Gastroesophageal sphincter (tissue), 4 donors: ENCODE measurements around the gene KCNK15. TPM values are rescaled to one million over a fixed set of nuclear protein-coding genes. Genes with fewer than 3 reads are reported as not detected.
A peak's percentile ranks its signal among the peaks of the same experiment; 100 is the strongest.

Source experiments
- ATAC-seq: fragments of 150-250 bp; one replicate; pipeline ENCODE4 v1.9.1; 2016; ENCODE audit warnings: mild to moderate bottlenecking, moderate library complexity
- H3K27ac ChIP-seq, 4 donors: fragments of 200-600 bp; sonication (generic) in 3 of 4; 1 replicate in 3 of 4; 2 replicates in 1 of 4; pipeline ENCODE4 v1.5.1; 2016 to 2019
- H3K27me3 ChIP-seq: fragments of 200-600 bp; sonication (generic); one replicate; pipeline ENCODE4 v1.5.1; 2019
- H3K36me3 ChIP-seq, 2 donors: fragments of 200-600 bp; sonication (generic); one replicate each; pipeline ENCODE4 v1.5.1; 2019; ENCODE audit warnings: control low read depth in 1 of 2
- H3K4me1 ChIP-seq, 3 donors: fragments of 200-600 bp; sonication (generic); 1 replicate in 2 of 3; 2 replicates in 1 of 3; pipeline ENCODE4 v1.5.1; 2016 to 2019; ENCODE audit warnings: control low read depth in 2 of 3
- H3K4me3 ChIP-seq, 2 donors: fragments of 200-600 bp; sonication (generic); one replicate each; pipeline ENCODE4 v1.5.1; 2019; ENCODE audit warnings: mild to moderate bottlenecking in 1 of 2, moderate library complexity in 1 of 2
- H3K9me3 ChIP-seq, 3 donors: fragments of 200-600 bp; sonication (generic); one replicate each; pipeline ENCODE4 v1.5.1; 2017 to 2019; ENCODE audit warnings: control low read depth in 2 of 3
- EP300 ChIP-seq: sonication (generic); formaldehyde crosslinking; IDR thresholded peaks from one replicate; pipeline ENCODE4 v1.6.1; 2017; ENCODE audit warnings: antibody characterized with exemption, mild to moderate bottlenecking
- POLR2A ChIP-seq, 2 donors: fragments of 450-650 bp; IDR thresholded peaks; one replicate each; pipeline ENCODE4 v1.6.1; 2017; ENCODE audit warnings: antibody characterized with exemption in 2 of 2, mild to moderate bottlenecking in 2 of 2, moderate library complexity in 1 of 2
- POLR2AphosphoS5 ChIP-seq: sonication (generic); formaldehyde crosslinking; IDR thresholded peaks from one replicate; pipeline ENCODE4 v1.6.1; 2017; ENCODE audit warnings: antibody characterized with exemption
- WGBS, 2 donors: methylation state at CpG; one replicate each; pipeline ENCODE4 v1.1.5; 2018; ENCODE audit warnings: low coverage in 1 of 2; 5-methylcytosine and 5-hydroxymethylcytosine counted together
- total RNA-seq, 4 donors: library from RNA; depleted of rRNA; stranded (reverse); fragments of >200 nt; gene quantifications; one replicate each; pipeline ENCODE4 v1.1.0, GENCODE V29; 2016
- TF ChIP-seq, protein P1 (sequence below), 4 experiments: fragments of 200-600 bp in 2 of 4; fragments of 450-650 bp in 2 of 4; sonication (generic) in 1 of 4; IDR thresholded peaks; one replicate each; pipeline ENCODE4 v1.5.1; 2017 to 2019; ENCODE audit warnings: antibody characterized with exemption in 4 of 4, mild to moderate bottlenecking in 2 of 4, moderate library complexity in 2 of 4

KCNK15 gene
- total RNA-seq, 4 donors from 2014 or later = 1.3 to 4.7 (median 2.8) TPM

DNA sequence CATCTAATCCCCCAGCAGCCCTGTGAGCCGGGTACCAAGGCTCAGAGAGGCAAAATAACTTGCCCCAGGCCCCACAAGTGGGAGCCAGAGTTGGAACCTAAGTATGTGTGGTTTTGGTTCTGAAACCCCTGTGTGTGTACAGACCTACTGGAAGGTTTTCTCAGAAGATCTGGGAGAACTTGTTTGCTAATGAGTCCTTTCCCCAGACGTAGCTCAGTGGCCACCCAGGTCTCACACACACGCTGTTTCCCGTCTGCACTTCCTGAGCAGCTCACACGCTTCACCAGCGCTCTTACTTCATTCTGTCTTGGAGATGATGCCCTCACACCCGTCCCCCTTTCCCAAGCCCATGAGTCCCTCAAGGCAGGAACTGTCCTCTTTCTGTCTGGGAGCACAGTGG, 22.3 kb upstream of the KCNK15 start:
- WGBS, 2 donors = 74 to 86% methylated on average over 5 to 6 of the region's 7 CpGs
- ATAC-seq = no peak
- no peak overlapping the region for H3K4me3 ChIP-seq
- peaks cover 0 to 5% of the 10 kb centered on the region in 2 donors for H3K36me3 ChIP-seq
- TF ChIP-seq POLR2A (IDR thresholded peaks at IDR 0.05) (no peak), EP300 (no peak), POLR2AphosphoS5 (no peak)
- TF ChIP-seq, protein P1, sequence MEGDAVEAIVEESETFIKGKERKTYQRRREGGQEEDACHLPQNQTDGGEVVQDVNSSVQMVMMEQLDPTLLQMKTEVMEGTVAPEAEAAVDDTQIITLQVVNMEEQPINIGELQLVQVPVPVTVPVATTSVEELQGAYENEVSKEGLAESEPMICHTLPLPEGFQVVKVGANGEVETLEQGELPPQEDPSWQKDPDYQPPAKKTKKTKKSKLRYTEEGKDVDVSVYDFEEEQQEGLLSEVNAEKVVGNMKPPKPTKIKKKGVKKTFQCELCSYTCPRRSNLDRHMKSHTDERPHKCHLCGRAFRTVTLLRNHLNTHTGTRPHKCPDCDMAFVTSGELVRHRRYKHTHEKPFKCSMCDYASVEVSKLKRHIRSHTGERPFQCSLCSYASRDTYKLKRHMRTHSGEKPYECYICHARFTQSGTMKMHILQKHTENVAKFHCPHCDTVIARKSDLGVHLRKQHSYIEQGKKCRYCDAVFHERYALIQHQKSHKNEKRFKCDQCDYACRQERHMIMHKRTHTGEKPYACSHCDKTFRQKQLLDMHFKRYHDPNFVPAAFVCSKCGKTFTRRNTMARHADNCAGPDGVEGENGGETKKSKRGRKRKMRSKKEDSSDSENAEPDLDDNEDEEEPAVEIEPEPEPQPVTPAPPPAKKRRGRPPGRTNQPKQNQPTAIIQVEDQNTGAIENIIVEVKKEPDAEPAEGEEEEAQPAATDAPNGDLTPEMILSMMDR (IDR thresholded peaks at IDR 0.05) = no peak
- peak overlapping the region in 3 of 4 donors; percentile 7 to 83 (median 77) for H3K27ac ChIP-seq
- no peaks in the 10 kb centered on the region for H3K27me3 ChIP-seq
- peaks cover 0 to 46% (median 15%) of the 10 kb centered on the region in 3 donors for H3K4me1 ChIP-seq
- H3K9me3 ChIP-seq = no peaks in the 10 kb centered on the region

DNA sequence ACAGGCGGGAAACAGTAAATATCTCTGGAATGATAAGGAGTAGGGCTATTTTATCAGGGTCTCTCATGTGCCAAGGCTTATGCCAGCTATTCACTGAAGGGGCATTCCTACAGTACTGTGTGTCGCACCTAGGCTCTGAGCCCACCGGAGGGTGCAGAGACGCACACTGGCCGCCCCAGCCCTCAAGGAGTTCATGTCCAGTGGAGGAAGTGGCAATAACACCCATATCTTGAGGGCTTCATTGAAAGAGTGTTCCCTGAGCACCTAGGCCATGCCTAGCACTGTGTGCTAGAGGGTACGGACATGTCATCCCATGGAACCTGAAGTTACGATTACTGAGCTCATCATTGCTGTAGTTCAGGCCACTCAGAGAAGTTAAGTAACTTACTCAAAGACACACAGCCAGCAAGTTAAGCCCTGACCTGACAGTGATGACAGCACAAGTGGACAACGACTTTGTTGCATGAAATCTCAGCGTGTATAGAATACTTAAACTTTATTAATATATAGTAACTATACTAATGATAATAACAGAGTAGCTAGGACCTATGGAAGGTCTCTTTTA, 21.8 kb upstream of the KCNK15 start:
- H3K4me3 ChIP-seq = no peak overlapping the region
- H3K4me1 ChIP-seq = peaks cover 0 to 46% (median 15%) of the 10 kb centered on the region in 3 donors
- peak overlapping the region in 3 of 4 donors; percentile 7 to 83 (median 77) for H3K27ac ChIP-seq
- TF ChIP-seq POLR2A (IDR thresholded peaks at IDR 0.05) (no peak), EP300 (no peak), POLR2AphosphoS5 (no peak)
- TF ChIP-seq, protein P1 (IDR thresholded peaks at IDR 0.05) = no peak
- ATAC-seq = no peak
- peaks cover 0 to 5% of the 10 kb centered on the region in 2 donors for H3K36me3 ChIP-seq
- WGBS, 2 donors = 89 to 91% methylated on average over 4 of the region's 9 CpGs
- H3K27me3 ChIP-seq = no peaks in the 10 kb centered on the region
- no peaks in the 10 kb centered on the region for H3K9me3 ChIP-seq

DNA sequence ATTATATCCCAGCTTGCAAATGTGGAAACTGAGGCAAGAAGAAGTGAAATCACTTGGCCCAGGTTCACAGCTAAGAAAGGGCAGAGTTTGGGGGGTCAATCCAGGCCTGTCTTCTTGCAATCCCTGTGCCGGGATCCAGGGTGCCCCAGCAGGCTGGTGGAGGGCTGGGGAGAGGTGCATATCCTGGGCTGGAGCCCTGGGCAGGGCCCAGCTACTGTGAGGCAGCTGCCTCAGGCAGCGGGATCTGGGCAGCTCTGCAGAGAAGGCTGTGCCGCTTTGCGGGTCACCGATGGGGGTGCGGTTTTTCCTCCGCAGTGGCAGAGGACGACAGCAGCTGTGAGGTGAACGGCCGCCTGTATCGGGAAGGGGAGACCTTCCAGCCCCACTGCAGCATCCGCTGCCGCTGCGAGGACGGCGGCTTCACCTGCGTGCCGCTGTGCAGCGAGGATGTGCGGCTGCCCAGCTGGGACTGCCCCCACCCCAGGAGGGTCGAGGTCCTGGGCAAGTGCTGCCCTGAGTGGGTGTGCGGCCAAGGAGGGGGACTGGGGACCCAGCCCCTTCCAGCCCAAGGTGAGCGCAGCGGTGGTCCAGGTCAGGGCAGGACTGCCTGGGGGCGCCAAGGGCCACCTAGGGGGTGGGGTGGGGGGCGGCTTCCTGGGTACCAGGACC, 21.1 kb upstream of the KCNK15 start:
- Histone ChIP-seq H3K4me1 (peaks cover 3 to 46% (median 20%) of the 10 kb centered on the region in 3 donors), H3K36me3 (peaks cover 0 to 5% of the 10 kb centered on the region in 2 donors), H3K27me3 (no peaks in the 10 kb centered on the region), H3K27ac (peak overlapping the region in 3 of 4 donors; percentile 11 to 49 (median 29)), H3K9me3 (no peaks in the 10 kb centered on the region), H3K4me3 (no peak overlapping the region)
- TF ChIP-seq EP300 (no peak), POLR2AphosphoS5 (no peak), POLR2A (IDR thresholded peaks at IDR 0.05) (no peak)
- TF ChIP-seq, protein P1 (IDR thresholded peaks at IDR 0.05) = no peak
- WGBS, 2 donors = 59 to 83% methylated on average over 1 to 3 of the region's 26 CpGs
- ATAC-seq = no peak

DNA sequence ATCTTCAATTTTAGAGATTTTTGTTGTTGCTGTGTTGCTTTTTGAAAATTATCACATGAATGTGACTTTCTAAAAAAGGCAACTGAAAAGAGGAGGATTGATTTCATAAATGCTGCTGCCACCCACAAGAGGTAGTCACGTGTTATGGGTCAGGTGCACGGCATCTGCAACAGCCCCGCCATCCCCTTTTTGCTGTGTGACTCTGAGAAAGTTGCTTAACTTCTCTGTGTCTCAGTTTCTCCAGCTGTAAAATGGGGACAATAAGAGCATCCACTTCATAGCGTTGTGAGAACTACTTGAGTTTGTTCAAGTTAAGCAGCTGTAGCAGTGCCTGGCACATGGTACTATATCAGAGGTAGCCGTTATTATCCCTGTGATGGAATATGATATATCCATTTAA, 19.8 kb upstream of the KCNK15 start:
- Histone ChIP-seq H3K27ac (peak overlapping the region in 2 of 4 donors; percentile 17 to 38), H3K27me3 (no peaks in the 10 kb centered on the region), H3K4me1 (peaks cover 3 to 42% (median 9%) of the 10 kb centered on the region in 3 donors), H3K36me3 (peaks cover 0 to 5% of the 10 kb centered on the region in 2 donors), H3K4me3 (no peak overlapping the region), H3K9me3 (no peaks in the 10 kb centered on the region)
- ATAC-seq = no peak
- 65 to 84% methylated on average over 5 of the region's 5 CpGs for WGBS, 2 donors
- no peak for TF ChIP-seq EP300
- no peak for TF ChIP-seq POLR2AphosphoS5
- TF ChIP-seq, protein P1 (IDR thresholded peaks at IDR 0.05) = no peak
- TF ChIP-seq POLR2A (IDR thresholded peaks at IDR 0.05) = no peak

DNA sequence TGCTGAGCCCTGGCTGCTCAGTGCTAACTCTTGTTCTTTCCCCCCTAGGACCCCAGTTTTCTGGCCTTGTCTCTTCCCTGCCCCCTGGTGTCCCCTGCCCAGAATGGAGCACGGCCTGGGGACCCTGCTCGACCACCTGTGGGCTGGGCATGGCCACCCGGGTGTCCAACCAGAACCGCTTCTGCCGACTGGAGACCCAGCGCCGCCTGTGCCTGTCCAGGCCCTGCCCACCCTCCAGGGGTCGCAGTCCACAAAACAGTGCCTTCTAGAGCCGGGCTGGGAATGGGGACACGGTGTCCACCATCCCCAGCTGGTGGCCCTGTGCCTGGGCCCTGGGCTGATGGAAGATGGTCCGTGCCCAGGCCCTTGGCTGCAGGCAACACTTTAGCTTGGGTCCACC, 18.6 kb upstream of the KCNK15 start:
- no peaks in the 10 kb centered on the region for H3K27me3 ChIP-seq
- peaks cover 3 to 40% (median 8%) of the 10 kb centered on the region in 3 donors for H3K4me1 ChIP-seq
- ATAC-seq = no peak
- H3K9me3 ChIP-seq = no peaks in the 10 kb centered on the region
- peak overlapping the region in 2 of 4 donors; percentile 38 to 74 for H3K27ac ChIP-seq
- no peak overlapping the region for H3K4me3 ChIP-seq
- peaks cover 0 to 5% of the 10 kb centered on the region in 2 donors for H3K36me3 ChIP-seq
- WGBS, 2 donors = no CpG with 5 or more reads among the region's 11 CpGs
- TF ChIP-seq, protein P1 (IDR thresholded peaks at IDR 0.05) = no peak
- no peak for TF ChIP-seq EP300
- TF ChIP-seq POLR2A (IDR thresholded peaks at IDR 0.05) = no peak
- no peak for TF ChIP-seq POLR2AphosphoS5
